Activated CD8-positive, alpha-beta T cell treated with anti-CD3 and anti-CD28 coated beads for 36 hours (primary cell): ENCODE measurements around the gene KCNIP1. TPM values are rescaled to one million over a fixed set of nuclear protein-coding genes. Genes with fewer than 3 reads are reported as not detected.

ENCODE experiments used
- ATAC-seq: fragments of 200-7000 bp; cut with Tn5 transposase; one replicate; pipeline ENCODE4 v1.10.0; 2021; ENCODE audit warnings: mild to moderate bottlenecking, moderate library complexity
- CTCF ChIA-PET: fragments of 350-600 bp; sonication (Branson Sonifier 250); formaldehyde crosslinking; loops from one replicate; lab custom pipeline; 2021; ENCODE audit warnings: antibody characterized with exemption; lab: Charles Lee
- POLR2A ChIA-PET: fragments of 350-600 bp; sonication (Branson Sonifier 250); formaldehyde crosslinking; loops from one replicate; lab custom pipeline; 2021; ENCODE audit warnings: antibody characterized with exemption; lab: Charles Lee
- DNase-seq: peaks from one replicate; pipeline ENCODE4 v3.0.0-alpha.2; 2020
- H3K27ac Mint-ChIP-seq: one replicate; pipeline ENCODE4 v1.8.0; 2021; ENCODE audit warnings: mild to moderate bottlenecking, mixed read lengths
- H3K27me3 Mint-ChIP-seq: one replicate; pipeline ENCODE4 v1.8.0; 2021; ENCODE audit warnings: mixed read lengths
- H3K36me3 Mint-ChIP-seq: one replicate; pipeline ENCODE4 v1.8.0; 2021; ENCODE audit warnings: low read depth, mixed read lengths
- H3K4me1 Mint-ChIP-seq: one replicate; pipeline ENCODE4 v1.8.0; 2021; ENCODE audit warnings: low read depth, mixed read lengths
- H3K4me3 Mint-ChIP-seq: one replicate; pipeline ENCODE4 v1.8.0; 2021; ENCODE audit warnings: mild to moderate bottlenecking, moderate library complexity, mixed read lengths
- H3K9me3 Mint-ChIP-seq: one replicate; pipeline ENCODE4 v1.8.0; 2021; ENCODE audit warnings: mixed read lengths
- intact Hi-C: fragments of 100-400 bp; cut with micrococcal nuclease; formaldehyde crosslinking; loops from one replicate; pipeline ENCODE4 v1.10.0; 2022
- total RNA-seq, 2 experiments: library from RNA; stranded (reverse); gene quantifications; one replicate each; pipeline ENCODE4 v1.2.3, GENCODE V29; 2021
- TF ChIP-seq, protein P1 (sequence below): fragments of 200-600 bp; IDR thresholded peaks from one replicate; pipeline ENCODE4 v1.8.0; 2022; ENCODE audit warnings: antibody characterized with exemption, mild to moderate bottlenecking

The KCNIP1 gene
- total RNA-seq, 2 experiments from 2014 or later = not detected

DNA sequence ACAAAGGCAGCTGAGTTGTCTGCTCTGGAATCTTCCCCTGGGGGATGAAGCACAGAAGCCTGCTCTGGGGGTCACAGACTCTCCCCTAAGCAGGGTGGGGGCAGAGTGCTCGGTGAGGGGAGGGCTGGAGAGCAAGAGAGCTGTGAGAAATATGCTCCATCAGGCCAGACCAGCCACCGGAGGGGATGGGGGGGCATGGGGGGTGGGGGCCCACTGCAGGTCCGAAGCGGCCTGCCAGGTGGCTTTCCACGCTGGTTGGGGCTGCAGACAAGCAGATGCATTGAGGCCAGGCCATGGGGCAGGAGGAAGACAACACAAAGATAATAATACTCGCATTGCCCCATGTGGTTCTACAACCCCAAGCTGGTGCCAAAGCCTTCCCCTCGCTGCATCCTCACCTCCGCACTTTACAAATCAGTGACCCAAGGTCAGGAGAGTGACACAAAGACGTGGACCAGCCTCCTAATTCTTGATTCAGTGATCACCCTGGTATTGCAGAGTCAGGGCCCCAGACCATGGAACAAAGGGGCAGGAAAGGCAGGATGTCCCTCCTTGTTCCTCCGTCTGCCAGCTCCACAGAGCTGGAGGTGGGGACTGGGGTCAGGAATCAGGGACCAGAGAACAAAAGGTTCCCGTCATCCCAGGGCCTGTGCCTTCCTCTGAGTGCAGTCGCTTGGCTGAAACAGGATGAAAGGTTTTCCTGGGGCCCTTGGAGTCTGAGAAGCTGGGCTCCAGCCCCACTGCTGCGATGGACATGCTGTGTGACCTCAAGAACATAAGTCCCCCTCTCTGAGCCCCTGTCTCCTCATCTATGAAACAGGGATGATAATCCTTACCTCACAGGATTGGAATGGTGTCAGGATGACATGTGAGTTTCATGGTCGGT, 242.5 kb downstream of the KCNIP1 start:
- no peak overlapping the region for H3K27ac Mint-ChIP-seq
- H3K9me3 Mint-ChIP-seq = no peaks in the 10 kb centered on the region
- no peak for ATAC-seq
- H3K36me3 Mint-ChIP-seq = no peaks in the 10 kb centered on the region
- POLR2A ChIA-PET = no interaction called here
- TF ChIP-seq, protein P1, sequence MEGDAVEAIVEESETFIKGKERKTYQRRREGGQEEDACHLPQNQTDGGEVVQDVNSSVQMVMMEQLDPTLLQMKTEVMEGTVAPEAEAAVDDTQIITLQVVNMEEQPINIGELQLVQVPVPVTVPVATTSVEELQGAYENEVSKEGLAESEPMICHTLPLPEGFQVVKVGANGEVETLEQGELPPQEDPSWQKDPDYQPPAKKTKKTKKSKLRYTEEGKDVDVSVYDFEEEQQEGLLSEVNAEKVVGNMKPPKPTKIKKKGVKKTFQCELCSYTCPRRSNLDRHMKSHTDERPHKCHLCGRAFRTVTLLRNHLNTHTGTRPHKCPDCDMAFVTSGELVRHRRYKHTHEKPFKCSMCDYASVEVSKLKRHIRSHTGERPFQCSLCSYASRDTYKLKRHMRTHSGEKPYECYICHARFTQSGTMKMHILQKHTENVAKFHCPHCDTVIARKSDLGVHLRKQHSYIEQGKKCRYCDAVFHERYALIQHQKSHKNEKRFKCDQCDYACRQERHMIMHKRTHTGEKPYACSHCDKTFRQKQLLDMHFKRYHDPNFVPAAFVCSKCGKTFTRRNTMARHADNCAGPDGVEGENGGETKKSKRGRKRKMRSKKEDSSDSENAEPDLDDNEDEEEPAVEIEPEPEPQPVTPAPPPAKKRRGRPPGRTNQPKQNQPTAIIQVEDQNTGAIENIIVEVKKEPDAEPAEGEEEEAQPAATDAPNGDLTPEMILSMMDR = no peak
- H3K27me3 Mint-ChIP-seq = peaks cover 33% of the 10 kb centered on the region
- no peak for DNase-seq
- CTCF ChIA-PET = interaction anchor here (1.3 to 2.4 kb wide), 4 partner anchors 12 to 596 kb away, joined by 3 to 12 read pairs (median 5); no protein-coding TSS in a partner anchor
- H3K4me3 Mint-ChIP-seq = no peak overlapping the region
- intact Hi-C loops = loop anchor here (10.0 kb wide), 1 partner anchor 588 kb away; no protein-coding TSS in a partner anchor
- peaks cover 3% of the 10 kb centered on the region for H3K4me1 Mint-ChIP-seq

DNA sequence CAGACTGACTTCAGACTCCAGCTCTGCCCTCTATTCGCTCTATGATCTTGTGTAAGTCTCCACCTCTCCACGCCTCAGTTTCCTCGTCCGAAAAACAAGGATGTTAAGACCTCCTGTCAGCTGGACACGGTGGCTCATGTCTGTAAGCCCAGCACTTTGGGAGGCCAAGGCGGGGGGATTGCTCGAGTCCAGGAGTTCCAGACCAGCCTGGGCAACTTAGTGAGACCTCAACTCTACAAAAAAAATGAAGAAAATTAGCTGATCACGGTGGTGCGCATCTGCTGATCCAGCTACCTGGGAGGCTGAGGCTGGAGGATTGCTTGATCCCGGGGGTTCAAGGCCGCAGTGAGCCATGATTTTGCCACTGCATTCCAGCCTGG, 243.1 kb downstream of the KCNIP1 start:
- ChIA-PET CTCF (interaction anchor here (1.3 kb wide), 1 partner anchor 44 kb away, joined by 5 read pairs; no protein-coding TSS in a partner anchor), POLR2A (no interaction called here)
- H3K27ac Mint-ChIP-seq = no peak overlapping the region
- H3K9me3 Mint-ChIP-seq = no peaks in the 10 kb centered on the region
- H3K4me1 Mint-ChIP-seq = peaks cover 3% of the 10 kb centered on the region
- no peak overlapping the region for H3K4me3 Mint-ChIP-seq
- intact Hi-C loops = loop anchor here (10.0 kb wide), 1 partner anchor 588 kb away; no protein-coding TSS in a partner anchor
- ATAC-seq (no peak), DNase-seq (no peak)
- peaks cover 33% of the 10 kb centered on the region for H3K27me3 Mint-ChIP-seq
- TF ChIP-seq, protein P1 = no peak
- no peaks in the 10 kb centered on the region for H3K36me3 Mint-ChIP-seq

DNA sequence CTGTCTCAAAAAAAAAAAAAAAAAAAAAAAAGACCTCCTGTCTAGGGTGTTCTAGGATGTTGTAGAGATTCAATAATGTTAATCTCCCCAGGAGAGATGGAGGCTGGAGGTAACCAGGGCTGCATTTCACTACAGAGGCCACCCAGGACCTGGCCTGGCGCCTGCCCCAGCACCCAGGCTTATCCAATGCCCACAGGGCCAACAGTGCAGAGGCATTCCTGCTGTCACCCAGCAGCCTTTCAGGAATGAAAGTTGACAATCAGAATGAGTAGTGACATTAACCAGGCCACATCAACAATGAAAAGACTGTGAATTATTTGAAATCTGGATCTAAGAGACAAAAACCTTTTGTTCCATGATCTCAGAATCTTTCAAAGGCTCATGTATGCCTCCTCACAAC, 243.5 kb downstream of the KCNIP1 start:
- intact Hi-C loops = loop anchor here (10.0 kb wide), 1 partner anchor 587 kb away; no protein-coding TSS in a partner anchor
- Mint-ChIP-seq H3K36me3 (no peaks in the 10 kb centered on the region), H3K27ac (no peak overlapping the region), H3K4me3 (no peak overlapping the region), H3K9me3 (no peaks in the 10 kb centered on the region), H3K4me1 (peaks cover 3% of the 10 kb centered on the region), H3K27me3 (peaks cover 33% of the 10 kb centered on the region)
- ChIA-PET POLR2A (no interaction called here), CTCF (interaction anchor here (0.6 to 1.3 kb wide), 2 partner anchors 27 to 44 kb away, joined by 3 to 5 read pairs; no protein-coding TSS in a partner anchor)
- no peak for DNase-seq
- TF ChIP-seq, protein P1 = no peak
- no peak for ATAC-seq

DNA sequence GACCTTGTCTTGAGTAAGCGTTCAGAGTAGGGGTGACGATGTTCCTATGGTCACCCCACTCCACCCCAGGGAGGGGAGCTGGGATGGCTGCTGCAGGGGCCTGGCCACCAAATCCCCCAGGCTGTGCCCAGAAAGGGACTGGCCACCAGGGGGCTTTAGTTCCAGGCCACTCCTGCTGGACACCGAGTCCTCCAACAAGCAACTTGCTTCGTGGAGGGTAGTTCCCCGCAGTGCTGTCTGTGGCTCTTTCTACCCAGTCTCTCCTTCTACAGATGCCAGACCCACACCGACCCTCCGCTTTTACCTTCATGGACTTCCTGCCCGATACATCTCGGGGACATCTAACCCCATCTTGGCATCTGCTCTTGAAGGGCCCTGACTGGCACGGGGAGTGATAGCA, 244.0 kb downstream of the KCNIP1 start:
- DNase-seq = no peak
- H3K4me3 Mint-ChIP-seq = no peak overlapping the region

More for the DNA sequence above, 244.0 kb downstream of the KCNIP1 start:
- TF ChIP-seq, protein P1 = no peak
- Mint-ChIP-seq H3K4me1 (peaks cover 3% of the 10 kb centered on the region), H3K36me3 (no peaks in the 10 kb centered on the region), H3K9me3 (no peaks in the 10 kb centered on the region), H3K27ac (no peak overlapping the region), H3K27me3 (peaks cover 35% of the 10 kb centered on the region)
- no peak for ATAC-seq
- POLR2A ChIA-PET = no interaction called here
- intact Hi-C loops = loop anchor here (10.0 kb wide), 1 partner anchor 587 kb away; no protein-coding TSS in a partner anchor
- CTCF ChIA-PET = interaction anchor here (0.6 to 0.7 kb wide), 2 partner anchors 28 to 1935 kb away, joined by 3 read pairs; no protein-coding TSS in a partner anchor
